ENCODE data around the gene FOXK1. TPM values are rescaled to one million over a fixed set of nuclear protein-coding genes. Genes with fewer than 3 reads are reported as not detected.

Gene FOXK1
- total and polyA plus RNA-seq, 8 donors, result 2.9 to 88.1 (median 21.6) TPM

DNA sequence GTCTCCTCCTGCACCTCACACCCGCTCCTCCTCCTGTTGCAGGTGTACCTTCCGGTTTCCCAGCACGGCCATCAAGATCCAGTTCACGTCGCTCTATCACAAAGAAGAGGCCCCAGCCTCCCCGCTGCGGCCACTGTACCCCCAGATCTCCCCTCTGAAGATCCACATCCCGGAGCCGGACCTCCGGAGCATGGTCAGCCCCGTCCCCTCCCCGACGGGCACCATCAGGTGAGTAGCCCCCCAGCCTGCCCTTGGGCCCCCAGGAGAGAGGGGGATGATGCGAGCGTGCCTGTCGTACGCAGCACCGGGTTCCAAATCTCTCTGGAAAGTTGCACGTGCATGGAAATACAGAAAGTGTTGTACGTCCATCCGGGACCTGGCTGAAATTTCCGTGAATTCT lies 58.7 kb downstream of the FOXK1 start:
- Histone ChIP-seq H3K4me1 (peaks cover 38 to 75% (median 55%) of the 10 kb centered on the region in 4 donors), H3K27ac (peak overlapping the region in 1 of 5 donors; percentile 44), H3K9me3 (no peaks in the 10 kb centered on the region), H3K4me3 (no peak overlapping the region), H3K36me3 (peaks cover 8 to 24% (median 24%) of the 10 kb centered on the region in 4 donors), H3K27me3 (no peaks in the 10 kb centered on the region)
- intact Hi-C loops (cut with DNase I; ENCODE audit: low total_unique reads), result no loop called here
- 93 to 97% (median 95%) methylated on average over 21 to 22 of the region's 22 CpGs for WGBS, 5 donors
- no peak for DNase-seq
- TF ChIP-seq EP300 (IDR thresholded peaks at IDR 0.05) (no peak), POLR2A (IDR thresholded peaks at IDR 0.05) (no peak), POLR2AphosphoS5 (IDR thresholded peaks at IDR 0.05) (no peak)
- TF ChIP-seq, protein P1, sequence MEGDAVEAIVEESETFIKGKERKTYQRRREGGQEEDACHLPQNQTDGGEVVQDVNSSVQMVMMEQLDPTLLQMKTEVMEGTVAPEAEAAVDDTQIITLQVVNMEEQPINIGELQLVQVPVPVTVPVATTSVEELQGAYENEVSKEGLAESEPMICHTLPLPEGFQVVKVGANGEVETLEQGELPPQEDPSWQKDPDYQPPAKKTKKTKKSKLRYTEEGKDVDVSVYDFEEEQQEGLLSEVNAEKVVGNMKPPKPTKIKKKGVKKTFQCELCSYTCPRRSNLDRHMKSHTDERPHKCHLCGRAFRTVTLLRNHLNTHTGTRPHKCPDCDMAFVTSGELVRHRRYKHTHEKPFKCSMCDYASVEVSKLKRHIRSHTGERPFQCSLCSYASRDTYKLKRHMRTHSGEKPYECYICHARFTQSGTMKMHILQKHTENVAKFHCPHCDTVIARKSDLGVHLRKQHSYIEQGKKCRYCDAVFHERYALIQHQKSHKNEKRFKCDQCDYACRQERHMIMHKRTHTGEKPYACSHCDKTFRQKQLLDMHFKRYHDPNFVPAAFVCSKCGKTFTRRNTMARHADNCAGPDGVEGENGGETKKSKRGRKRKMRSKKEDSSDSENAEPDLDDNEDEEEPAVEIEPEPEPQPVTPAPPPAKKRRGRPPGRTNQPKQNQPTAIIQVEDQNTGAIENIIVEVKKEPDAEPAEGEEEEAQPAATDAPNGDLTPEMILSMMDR (IDR thresholded peaks at IDR 0.05), result no peak

DNA sequence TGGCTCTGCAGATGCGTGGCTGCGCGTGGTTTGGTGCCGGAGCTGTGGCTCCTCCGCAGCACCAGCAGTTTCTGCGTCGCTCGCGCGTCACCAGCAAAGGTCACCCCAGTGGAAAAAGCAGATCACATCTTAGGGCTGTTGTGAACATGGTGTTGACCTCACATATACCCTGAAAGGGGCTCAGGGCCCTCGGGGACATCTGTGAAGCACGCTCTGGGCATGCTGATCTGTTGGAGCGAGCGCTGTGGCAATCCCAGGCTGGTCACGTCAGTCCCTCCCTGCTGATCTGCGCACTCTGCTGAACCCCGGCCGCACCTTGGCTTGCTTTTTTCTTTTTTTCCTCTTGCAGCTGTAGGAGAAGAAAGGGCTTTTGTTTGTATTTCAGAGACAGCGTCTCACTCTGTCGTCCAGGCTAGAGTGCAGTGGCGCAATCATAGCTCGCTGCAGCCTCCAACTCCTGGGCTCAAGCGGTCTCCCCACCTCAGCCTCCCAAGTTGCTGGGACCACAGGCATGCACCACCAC lies 60.0 kb downstream of the FOXK1 start:
- WGBS, 5 donors, result 58 to 87% (median 65%) methylated on average over 23 of the region's 23 CpGs
- intact Hi-C loops (cut with DNase I; ENCODE audit: low total_unique reads), result no loop called here
- TF ChIP-seq, protein P1 (IDR thresholded peaks at IDR 0.05), result no peak
- TF ChIP-seq POLR2AphosphoS5 (IDR thresholded peaks at IDR 0.05), result no peak
- no peak for TF ChIP-seq POLR2A (IDR thresholded peaks at IDR 0.05)
- TF ChIP-seq EP300 (IDR thresholded peaks at IDR 0.05), result no peak
- no peaks in the 10 kb centered on the region for H3K9me3 ChIP-seq
- peaks cover 48 to 88% (median 66%) of the 10 kb centered on the region in 4 donors for H3K4me1 ChIP-seq
- peak; percentile 49 to 83 for DNase-seq
- no peaks in the 10 kb centered on the region for H3K27me3 ChIP-seq
- peak overlapping the region in 4 of 5 donors; percentile 9 to 95 (median 90) for H3K27ac ChIP-seq
- H3K36me3 ChIP-seq, result peaks cover 8 to 26% (median 24%) of the 10 kb centered on the region in 4 donors
- no peak overlapping the region for H3K4me3 ChIP-seq

DNA sequence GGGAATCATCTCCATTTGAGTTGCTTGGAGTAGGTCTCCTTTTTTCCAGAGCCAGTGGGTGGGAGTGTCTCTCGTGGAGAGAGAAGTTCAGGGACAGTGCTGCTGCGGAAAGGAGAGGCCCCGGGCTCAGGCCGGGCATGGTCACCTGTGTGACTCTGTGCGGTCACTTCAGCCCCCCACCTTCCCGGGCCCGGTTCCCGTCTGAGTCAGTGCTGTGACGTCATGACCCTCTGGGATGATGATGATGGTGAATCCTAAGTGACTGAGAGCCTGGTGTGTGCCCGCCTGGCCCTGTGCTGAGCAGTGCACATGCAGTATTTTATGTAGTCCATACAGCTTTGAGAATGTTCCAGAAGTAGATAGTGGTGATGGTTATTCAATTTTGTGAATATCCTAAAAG lies 60.8 kb downstream of the FOXK1 start:
- WGBS, 5 donors, result 86 to 94% (median 88%) methylated on average over 9 to 10 of the region's 10 CpGs
- peaks cover 48 to 88% (median 72%) of the 10 kb centered on the region in 4 donors for H3K4me1 ChIP-seq
- H3K27me3 ChIP-seq, result no peaks in the 10 kb centered on the region
- peaks cover 13 to 33% (median 27%) of the 10 kb centered on the region in 4 donors for H3K36me3 ChIP-seq
- H3K4me3 ChIP-seq, result no peak overlapping the region
- no peaks in the 10 kb centered on the region for H3K9me3 ChIP-seq
- no peak for DNase-seq
- intact Hi-C loops (cut with DNase I; ENCODE audit: low total_unique reads), result no loop called here
- TF ChIP-seq POLR2AphosphoS5 (IDR thresholded peaks at IDR 0.05) (no peak), EP300 (IDR thresholded peaks at IDR 0.05) (no peak), POLR2A (IDR thresholded peaks at IDR 0.05) (no peak)
- TF ChIP-seq, protein P1 (IDR thresholded peaks at IDR 0.05), result no peak
- peak overlapping the region in 4 of 5 donors; percentile 88 to 95 (median 90) for H3K27ac ChIP-seq

DNA sequence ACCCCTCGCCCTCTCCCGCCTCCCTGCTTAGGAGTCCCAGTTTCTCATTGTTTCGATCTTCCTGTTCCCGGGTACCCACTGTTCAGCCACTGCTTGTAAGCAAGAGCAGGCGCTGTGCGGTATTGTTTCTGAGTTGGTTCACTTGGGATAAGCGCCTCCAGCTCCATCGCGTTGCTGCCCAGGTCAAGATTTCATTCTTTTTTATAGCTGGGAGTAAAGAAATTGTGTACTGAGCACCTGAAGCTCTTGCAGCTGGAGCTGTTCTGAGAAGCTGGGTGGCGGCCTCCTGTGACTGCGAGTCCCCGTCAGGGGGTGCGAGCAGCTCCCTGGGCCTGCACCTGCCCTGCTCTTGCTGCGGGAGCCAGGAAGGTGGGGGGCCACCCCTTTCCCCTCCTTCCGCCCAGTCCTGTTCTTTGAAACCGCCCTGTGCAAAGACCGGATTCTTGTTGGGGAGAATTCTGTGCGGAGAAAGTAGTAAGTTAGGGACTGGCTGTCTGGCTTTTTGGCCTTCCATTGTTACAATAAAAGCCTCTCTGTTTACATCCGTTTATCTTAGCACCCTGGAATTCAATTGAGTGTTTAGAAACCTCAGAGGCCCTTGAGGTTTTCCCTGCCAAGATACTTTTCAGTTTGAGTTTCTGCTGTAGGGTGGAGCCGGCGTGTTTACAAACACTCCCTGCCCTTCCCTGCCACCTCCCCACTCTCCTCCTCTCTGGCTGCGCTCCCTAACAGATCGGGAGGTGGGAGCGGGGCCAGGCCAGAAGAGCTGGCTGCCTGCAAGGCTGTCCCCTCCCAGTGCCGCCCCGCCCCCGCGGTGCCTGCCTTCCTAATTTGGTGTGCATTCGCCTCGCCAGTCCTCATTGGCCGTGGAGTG lies 62.5 kb downstream of the FOXK1 start:
- peak; percentile 79 to 96 (median 93) for TF ChIP-seq POLR2AphosphoS5 (IDR thresholded peaks at IDR 0.05)
- peak; percentile 11 for TF ChIP-seq EP300 (IDR thresholded peaks at IDR 0.05)
- TF ChIP-seq, protein P1 (IDR thresholded peaks at IDR 0.05), result no peak
- intact Hi-C loops (cut with DNase I; ENCODE audit: low total_unique reads), result no loop called here
- DNase-seq, result peak; percentile 97 to 98
- peak overlapping the region; percentile 88 to 95 (median 90) for H3K27ac ChIP-seq
- H3K4me1 ChIP-seq, result peaks cover 32 to 83% (median 57%) of the 10 kb centered on the region in 4 donors
- no peaks in the 10 kb centered on the region for H3K9me3 ChIP-seq
- H3K4me3 ChIP-seq, result peak overlapping the region; percentile 25 to 35 (median 32)
- no peaks in the 10 kb centered on the region for H3K27me3 ChIP-seq
- peaks cover 13 to 40% (median 34%) of the 10 kb centered on the region in 4 donors for H3K36me3 ChIP-seq
- 6 to 16% (median 10%) methylated on average over 24 to 31 of the region's 31 CpGs for WGBS, 5 donors
